Forelimb muscle (tissue), 1 donor: ENCODE measurements around the gene SPTBN4. TPM values are rescaled to one million over a fixed set of nuclear protein-coding genes. Genes with fewer than 3 reads are reported as not detected.
"Not testable (repeated sequence)": the region's sequence is repeated elsewhere in the genome, so short reads cannot be mapped to it uniquely, and the experiment has no call there.

Experiments used
- DNase-seq: peaks from one replicate; pipeline ENCODE4 v3.0.0-alpha.2; 2013; ENCODE audit warnings: low read depth
- polyA plus RNA-seq: library from polyadenylated mRNA; unstranded; fragments of 120-200 nt; gene quantifications from one replicate; pipeline ENCODE4 v1.2.1, GENCODE V29; 2013; ENCODE audit not compliant: insufficient read length

Gene SPTBN4
- polyA plus RNA-seq, 1 donor, result 0.33 TPM

DNA sequence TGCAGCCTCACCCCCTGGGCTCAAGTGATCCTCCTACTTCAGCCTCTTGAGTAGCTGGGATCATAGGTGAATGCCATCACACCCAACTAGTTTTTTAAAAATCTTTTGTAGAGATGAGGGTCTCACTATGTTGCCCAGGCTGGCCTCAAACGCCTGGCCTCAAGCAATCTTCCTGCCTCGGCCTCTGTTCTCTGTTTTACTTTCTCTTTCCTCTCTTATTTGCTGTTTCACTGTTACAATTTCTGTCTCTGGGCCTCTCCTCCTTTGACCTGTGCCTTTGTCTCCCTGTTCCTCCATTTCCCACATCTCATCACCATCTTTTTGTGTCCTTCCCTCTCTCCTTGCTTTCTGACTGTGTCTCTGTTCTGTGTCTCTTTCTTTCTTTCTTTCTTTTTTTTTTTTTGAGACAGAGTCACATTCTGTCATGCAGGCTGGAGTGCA, 119.2 kb downstream of the SPTBN4 start:
- DNase-seq, result no peak

GRCh38 chr19:40586611-40587010, 119.8 kb downstream of the SPTBN4 start:
- DNase-seq, result no peak

DNA sequence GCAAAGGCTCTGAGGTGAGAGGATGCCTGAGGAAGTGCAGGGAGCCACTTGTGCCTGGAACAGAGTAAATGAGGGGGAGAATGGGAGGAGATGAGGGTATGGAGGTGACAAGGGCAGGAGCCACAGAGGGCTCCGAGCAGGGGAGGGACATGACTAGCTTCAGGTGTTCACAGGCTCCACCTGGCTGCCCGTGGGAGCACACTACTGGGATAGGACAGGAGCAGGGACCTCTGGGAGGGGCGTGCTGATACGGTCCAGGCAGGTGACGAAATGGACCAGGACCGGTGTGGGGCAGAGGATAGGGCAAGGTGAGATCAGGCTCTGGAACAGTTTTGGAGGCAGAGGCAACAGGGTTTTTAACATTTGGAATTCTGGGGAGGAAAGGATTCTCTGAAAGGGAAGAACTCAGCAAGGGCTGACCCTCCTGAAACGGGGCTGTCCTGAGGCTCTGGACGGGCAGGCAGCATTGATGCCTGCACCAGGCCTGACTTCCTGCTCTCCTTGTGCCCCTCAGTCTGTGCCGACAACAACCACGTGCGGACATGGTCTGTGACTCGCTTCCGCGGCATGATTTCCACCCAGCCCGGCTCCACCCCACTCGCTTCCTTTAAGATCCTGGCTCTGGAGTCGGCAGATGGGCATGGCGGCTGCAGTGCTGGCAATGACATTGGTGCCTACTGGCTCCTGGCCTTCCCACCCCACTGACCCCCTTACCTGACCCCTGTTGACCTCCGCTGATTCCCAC, 121.5 kb downstream of the SPTBN4 start:
- DNase-seq, result no peak

- DNase-seq, result no peak
These were observed 122.2 kb downstream of the SPTBN4 start for GRCh38 chr19:40588926-40589569.

GRCh38 chr19:40589591-40590429, 123.0 kb downstream of the SPTBN4 start:
- DNase-seq, result no peak

DNA sequence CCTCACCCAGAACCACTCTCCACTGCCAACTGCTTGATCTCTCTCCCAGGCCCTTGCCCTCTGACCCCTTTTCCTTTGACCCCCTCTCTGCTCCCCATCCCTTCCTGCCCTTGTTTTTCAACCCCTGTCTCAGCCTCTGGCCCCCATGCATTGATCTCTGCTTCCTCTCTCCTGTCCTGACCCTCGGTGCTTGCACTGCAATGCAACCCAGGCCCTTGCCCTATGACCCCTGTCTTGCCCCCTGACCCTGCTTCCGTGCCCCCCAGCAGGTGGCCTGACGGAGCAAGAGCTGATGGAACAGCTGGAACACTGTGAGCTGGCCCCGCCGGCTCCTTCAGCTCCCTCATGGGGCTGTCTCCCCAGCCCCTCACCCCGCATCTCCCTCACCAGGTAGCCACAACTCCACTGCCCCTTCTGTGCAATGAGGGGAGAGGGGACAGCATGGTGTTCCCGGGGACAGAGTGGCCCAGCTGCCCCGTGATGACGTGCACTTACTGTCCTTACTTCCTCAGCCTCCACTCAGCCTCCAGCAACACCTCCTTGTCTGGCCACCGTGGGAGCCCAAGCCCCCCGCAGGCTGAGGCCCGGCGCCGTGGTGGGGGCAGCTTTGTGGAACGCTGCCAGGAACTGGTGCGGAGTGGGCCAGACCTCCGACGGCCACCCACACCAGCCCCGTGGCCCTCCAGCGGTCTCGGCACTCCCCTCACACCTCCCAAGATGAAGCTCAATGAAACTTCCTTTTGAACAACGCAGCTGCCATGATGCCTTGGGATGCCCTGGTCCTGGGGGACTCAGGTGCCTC, 123.9 kb downstream of the SPTBN4 start:
- DNase-seq, result no peak

GRCh38 chr19:40591724-40592123, 124.9 kb downstream of the SPTBN4 start:
- not testable (repeated sequence) for DNase-seq

GRCh38 chr19:40592170-40592569, 125.4 kb downstream of the SPTBN4 start:
- DNase-seq, result no peak

DNA sequence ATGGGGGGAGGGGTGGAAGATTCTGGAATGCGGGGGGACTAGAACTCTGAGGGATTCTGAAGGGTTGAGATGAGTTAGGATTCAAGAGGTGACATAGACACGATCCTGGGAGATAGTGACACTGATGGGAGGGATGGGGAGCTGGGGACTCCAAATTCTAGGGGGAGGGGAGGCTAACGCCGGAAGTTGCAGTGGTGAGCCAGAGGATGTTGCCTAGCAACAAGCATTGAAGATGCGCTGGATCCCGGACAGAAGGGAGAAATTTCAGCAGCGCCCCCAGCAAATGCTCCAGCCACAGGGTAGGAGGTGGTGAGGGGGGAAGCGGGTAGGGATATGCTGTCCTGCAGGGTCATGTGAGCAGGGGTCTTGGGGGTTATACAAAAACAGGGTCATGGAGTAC, 127.5 kb downstream of the SPTBN4 start:
- DNase-seq, result no peak

DNA sequence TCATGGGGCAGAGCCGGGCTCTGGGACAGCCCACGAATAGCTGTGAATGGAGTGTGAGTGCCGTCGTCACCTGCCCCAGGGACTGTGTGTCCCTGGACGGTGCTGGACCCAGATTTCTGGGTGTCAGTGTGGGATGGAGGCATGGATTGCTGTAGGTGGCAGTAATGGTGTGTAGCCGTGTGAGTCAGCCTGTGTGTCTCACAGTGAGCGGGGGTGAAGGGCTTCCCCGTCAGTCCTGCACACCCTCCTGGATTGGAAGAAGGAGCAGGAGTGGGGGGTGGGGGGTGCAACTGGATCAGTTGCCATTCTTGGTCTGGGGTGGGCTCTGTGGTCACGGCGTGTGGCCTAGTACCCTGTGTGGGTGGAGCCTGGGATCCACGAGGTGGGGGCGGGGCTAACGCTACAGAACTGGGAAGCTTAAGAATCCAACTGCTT, 127.9 kb downstream of the SPTBN4 start:
- DNase-seq, result no peak

DNA sequence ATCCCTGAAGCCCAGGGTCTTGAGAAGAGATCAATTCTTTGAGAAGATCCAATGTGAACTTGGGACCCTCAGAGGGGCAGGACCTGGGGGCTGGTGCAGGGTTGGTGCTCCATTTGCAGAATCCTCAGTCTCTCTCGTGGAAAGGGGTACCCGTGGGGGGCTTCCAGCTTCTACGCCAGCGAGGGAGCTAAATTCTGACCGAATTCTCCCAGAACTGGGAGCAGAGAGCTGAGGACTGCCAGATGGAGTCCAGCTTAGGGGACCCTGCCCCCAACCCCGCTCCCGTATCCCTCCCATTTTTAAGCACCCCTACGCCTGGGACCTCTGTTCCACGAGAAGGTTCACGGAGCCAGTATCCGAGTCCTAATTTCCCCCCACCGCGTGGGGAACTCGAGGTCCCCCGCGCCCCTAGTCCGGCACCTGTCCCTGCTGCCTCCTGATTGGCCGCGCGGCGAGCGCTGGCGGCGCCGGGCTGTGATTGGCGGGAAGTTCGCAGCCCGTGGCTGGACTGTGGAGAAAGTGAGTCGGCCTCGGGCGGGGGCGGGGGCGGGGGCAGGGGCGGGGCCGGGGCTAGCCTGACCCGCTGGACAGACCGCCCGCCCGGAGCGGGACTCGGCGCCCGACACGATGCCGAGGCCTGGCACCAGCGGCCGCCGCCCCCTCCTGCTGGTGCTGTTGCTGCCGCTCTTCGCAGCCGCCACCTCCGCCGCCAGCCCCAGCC, 130.0 kb downstream of the SPTBN4 start:
- no peak for DNase-seq

DNA sequence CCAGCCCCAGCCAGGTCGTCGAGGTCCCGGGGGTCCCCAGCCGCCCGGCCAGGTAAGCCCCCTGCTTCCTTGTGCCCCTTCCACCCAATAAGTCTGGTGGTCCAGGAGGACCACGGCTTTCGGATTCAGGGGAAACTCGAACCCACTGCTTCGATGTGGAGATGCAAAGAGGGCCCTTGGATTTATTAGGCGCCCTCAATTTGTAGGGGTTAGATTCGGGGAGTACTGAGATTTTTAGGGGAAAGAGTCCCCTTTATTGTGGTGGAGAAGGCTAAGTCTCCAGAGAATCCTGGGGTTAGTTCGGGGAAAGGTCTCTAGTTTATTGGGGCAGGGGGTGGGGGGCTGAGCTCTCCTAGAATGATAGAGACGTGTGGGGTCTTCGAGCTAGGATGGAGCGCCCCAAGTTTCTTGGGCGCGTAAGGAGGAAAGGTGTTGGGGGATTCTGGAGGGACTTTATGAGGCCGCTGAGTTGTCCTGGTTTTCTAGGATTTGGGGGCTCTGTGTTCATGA, 130.6 kb downstream of the SPTBN4 start:
- no peak for DNase-seq

- no peak for DNase-seq
These were observed 131.5 kb downstream of the SPTBN4 start for GRCh38 chr19:40598121-40598917.

- no peak for DNase-seq
These were observed 132.1 kb downstream of the SPTBN4 start for GRCh38 chr19:40598918-40599307.

- DNase-seq, result no peak
These were observed 132.6 kb downstream of the SPTBN4 start for GRCh38 chr19:40599331-40599901.

DNA sequence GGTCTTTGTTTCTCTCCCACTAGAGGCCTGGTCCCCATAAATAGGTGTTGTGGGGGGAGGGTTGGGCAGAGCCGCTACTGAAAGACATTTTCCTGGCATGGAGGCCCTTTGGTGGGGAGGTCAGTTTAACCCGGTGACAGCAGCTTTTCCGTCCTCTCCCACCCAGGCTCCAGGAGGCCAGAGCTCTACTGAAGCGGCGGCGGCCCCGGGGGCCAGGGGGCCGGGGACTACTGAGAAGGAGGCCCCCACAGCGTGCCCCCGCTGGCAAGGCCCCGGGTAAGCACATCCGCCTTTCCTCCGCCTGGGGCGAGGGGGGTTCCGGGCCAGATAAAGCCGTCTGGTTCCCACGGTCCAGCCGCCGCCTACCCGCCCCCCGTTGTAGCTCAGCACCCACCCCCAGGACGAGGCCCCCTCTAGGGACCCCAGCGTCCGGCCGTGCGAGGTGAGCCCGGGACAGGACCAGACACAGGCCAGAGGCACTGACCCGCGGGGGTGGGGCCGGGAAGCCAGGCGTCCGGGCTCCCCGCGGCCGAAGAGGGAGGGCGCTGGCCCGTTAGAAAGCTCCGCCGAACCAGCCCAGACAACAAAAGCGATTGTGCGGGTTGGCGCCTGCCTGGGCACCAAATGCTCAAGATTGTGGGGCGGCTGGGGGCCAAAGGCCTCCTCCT, 133.2 kb downstream of the SPTBN4 start:
- no peak for DNase-seq

DNA sequence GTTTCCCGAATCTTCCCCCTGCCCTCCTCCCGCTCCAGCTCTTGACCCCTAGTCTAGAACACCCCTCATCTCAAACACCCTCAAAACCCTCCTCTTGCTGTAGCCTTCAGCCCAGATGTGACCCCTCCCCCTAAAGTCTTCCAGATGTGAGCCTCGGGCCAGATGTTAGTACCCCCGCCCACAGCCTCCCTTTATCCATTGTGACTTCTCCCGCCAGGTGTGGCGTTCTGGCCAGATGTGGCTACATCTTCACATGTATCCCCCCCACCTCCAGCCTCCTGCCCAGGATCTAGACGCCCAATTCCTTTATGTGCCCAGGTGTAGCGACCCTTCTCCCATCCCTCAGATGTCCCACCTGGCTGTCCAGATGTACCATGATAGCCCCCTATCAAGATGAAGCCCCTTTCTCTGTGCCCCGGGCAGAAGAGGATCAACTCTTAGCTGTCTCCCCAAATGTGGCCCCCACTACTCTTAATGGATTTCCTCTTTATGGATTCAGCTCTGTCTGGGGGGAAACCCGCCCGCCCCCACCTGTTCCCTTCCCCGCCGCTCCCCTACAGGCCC, 133.9 kb downstream of the SPTBN4 start:
- DNase-seq, result no peak

GRCh38 chr19:40601134-40601974, 134.6 kb downstream of the SPTBN4 start, which contains the start of gene LTBP4:
Gene LTBP4, plus strand, starts transcription at chr19:40601369. Its CDS starts 19 bp downstream, at chr19:40601388.
- no peak for DNase-seq
